Ectodermal cell (in vitro differentiated cells): ENCODE results near the gene PSG2. TPM values are rescaled to one million over a fixed set of nuclear protein-coding genes. Genes with fewer than 3 reads are reported as not detected.
"Not testable (repeated sequence)": the region's sequence is repeated elsewhere in the genome, so short reads cannot be mapped to it uniquely, and the experiment has no call there.

Experiments used
- H3K27ac ChIP-seq: 2 replicates; pipeline ENCODE4 v1.7.0; 2013; ENCODE audit warnings: mild to moderate bottlenecking, low read depth, low read length; ENCODE audit not compliant: insufficient read depth, poor library complexity, severe bottlenecking
- H3K27me3 ChIP-seq: 2 replicates; pipeline ENCODE4 v1.7.0; 2013; ENCODE audit warnings: mild to moderate bottlenecking, low read length; ENCODE audit not compliant: insufficient read depth, control insufficient read depth, poor library complexity, severe bottlenecking
- H3K36me3 ChIP-seq: one replicate; pipeline ENCODE4 v1.7.0; 2013; ENCODE audit warnings: low read length; ENCODE audit not compliant: control insufficient read depth, insufficient read depth
- H3K4me1 ChIP-seq: one replicate; pipeline ENCODE4 v1.7.0; 2013; ENCODE audit warnings: low read length; ENCODE audit not compliant: control insufficient read depth, insufficient read depth
- H3K4me3 ChIP-seq: 2 replicates; pipeline ENCODE4 v1.7.0; 2013; ENCODE audit warnings: low read depth, low read length, control low read depth; ENCODE audit not compliant: insufficient read depth
- H3K9me3 ChIP-seq: 2 replicates; pipeline ENCODE4 v1.7.0; 2013; ENCODE audit warnings: mild to moderate bottlenecking, low read length, moderate library complexity; ENCODE audit not compliant: control insufficient read depth
- WGBS, 2 experiments: methylation state at CpG; one replicate each; pipeline ENCODE4 v1.1.7; 2013; ENCODE audit warnings: missing lambda C conversion rate in 2 of 2; 5-methylcytosine and 5-hydroxymethylcytosine counted together
- polyA plus RNA-seq, 4 experiments: library from polyadenylated mRNA; stranded (reverse); fragments of 50-300 nt; gene quantifications; one replicate each; pipeline ENCODE4 v1.2.3, GENCODE V29; 2013

Gene PSG2
- polyA plus RNA-seq (2013, experiment 1 of 4): not detected
- not detected for polyA plus RNA-seq (2013, experiment 2 of 4)
- not detected for polyA plus RNA-seq (2013, experiment 3 of 4)
- not detected for polyA plus RNA-seq (2013, experiment 4 of 4)

DNA sequence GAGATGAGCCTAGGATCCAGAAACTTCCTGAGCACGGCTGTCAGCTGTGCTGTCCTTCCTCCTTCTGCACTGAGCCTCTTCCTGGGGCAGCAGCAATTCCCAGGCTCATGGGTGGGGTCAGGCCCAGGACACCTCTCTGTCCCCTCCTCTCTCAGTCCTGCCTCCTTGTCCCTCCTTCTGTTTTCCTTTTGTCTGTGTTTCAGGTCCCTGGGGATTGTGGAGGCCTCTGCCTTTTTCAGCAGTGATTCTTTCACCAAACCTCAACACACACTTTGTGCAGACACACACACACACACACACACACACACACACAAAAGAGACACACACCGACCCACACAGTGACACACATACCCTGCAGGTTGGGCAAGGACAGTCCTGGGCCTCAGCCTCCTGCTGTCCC is at the start of gene PSG2:
Gene PSG2 (minus strand): TSS at position 101 of the 400 bp plus-strand sequence. CDS start 132 bp downstream, outside the sequence.
- H3K4me3 ChIP-seq: not testable (repeated sequence)

DNA sequence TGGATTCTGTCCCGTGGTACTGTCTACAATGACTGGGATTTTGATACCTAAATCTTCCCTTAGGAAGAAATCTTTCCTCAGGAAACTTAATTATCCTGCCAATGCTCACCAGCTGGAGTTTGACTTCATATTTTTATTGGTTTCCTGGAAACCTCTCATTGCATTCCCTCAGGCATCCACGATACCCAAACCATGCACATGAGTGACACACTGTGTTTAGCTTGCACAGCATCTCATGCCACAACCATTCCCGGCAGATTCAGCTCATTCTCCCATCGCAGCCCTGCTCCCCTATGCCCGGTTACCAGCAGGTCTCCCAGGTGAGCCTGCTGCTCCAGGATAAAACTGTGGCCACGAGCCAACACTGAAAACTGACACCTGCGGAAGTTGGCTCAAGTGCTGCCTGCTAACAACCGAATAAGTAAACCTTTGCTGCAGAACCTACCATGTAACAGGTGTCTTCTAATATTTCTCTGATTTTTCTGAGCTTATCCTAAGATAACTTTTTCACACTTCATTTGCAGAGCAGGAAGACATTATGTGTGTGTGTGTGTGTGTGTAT is 48.9 kb upstream of the PSG2 start:
- H3K27ac ChIP-seq, H3K36me3 ChIP-seq, H3K4me1 ChIP-seq, H3K27me3 ChIP-seq, H3K4me3 ChIP-seq, H3K9me3 ChIP-seq: not testable (repeated sequence)
- 86 to 88% methylated on average over 8 of the region's 8 CpGs for WGBS, 2 experiments

More for the DNA sequence above, at the start of gene PSG2:
- H3K4me1 ChIP-seq, H3K36me3 ChIP-seq, H3K27me3 ChIP-seq, H3K27ac ChIP-seq, H3K9me3 ChIP-seq: not testable (repeated sequence)
- 81 to 93% methylated on average over 2 of the region's 2 CpGs for WGBS, 2 experiments

DNA sequence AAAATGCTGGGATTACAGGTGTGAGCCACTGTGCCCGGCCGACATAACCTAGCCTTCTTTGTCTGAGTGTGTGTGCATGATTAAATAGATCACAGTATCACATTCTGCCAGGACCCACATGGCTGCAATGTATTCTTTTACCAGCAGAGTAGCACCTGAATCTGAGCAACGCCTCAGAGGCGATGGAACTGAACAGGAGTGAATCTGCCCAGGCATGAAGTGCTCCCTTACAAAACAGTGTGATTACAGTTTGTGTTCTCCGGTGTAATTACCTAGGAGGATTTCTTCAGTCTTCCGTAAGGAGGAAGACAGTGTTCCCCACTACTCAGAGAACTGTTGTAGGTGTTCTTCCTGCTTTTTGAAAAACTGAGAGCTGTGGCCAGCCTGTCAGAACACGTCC is 46.7 kb upstream of the PSG2 start:
- H3K36me3 ChIP-seq, H3K4me3 ChIP-seq, H3K9me3 ChIP-seq, H3K27ac ChIP-seq, H3K27me3 ChIP-seq, H3K4me1 ChIP-seq: not testable (repeated sequence)
- WGBS, 2 experiments: 86 to 94% methylated on average over 7 of the region's 7 CpGs

DNA sequence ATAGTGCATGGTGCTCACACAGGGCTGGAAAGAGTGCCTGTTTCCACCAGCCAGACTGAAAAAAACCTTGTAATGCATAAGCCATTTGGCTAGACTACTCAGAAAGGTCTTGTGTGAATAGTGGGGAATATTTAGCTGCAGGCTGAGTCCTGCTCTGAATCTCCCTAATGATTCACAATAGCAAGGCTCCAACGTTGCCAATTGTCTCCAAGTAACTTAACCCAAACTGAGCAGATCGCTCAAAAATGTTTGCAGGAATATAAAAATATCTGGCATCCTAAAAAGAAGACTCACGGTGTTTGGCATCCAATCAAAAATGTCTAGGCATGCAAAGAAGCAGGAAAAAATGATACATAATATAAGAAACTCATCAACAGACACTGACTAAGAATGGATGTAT is 44.8 kb upstream of the PSG2 start:
- not testable (repeated sequence) for H3K36me3 ChIP-seq, H3K4me3 ChIP-seq, H3K27me3 ChIP-seq, H3K27ac ChIP-seq, H3K9me3 ChIP-seq, H3K4me1 ChIP-seq
- WGBS, 2 experiments: 73 to 85% methylated on average over 3 of the region's 3 CpGs

DNA sequence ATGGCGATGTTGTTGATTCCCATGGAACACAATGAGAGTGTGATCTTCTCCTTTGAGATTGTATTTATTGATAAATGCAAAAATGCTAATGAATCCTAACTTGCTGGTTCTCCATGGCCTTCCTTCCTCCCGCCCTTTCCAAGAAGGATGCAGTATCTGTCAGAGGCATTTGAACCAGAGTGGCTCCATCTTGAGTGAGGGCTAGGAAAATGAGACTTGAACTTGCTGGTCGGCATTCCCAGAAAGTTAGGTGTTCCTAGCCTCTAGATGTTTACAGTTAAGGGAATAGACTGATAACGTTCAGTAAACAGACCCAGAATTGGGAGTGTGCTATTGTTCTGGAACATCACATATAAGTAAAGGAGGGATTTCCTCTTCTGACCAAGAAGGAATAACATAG is 44.2 kb upstream of the PSG2 start:
- H3K4me3 ChIP-seq: no peak overlapping the region
- no peaks in the 10 kb centered on the region for H3K36me3 ChIP-seq
- H3K27me3 ChIP-seq: no peaks in the 10 kb centered on the region
- WGBS, 2 experiments: 88 to 91% methylated on average over 4 of the region's 4 CpGs
- no peaks in the 10 kb centered on the region for H3K4me1 ChIP-seq
- no peak overlapping the region for H3K27ac ChIP-seq
- no peaks in the 10 kb centered on the region for H3K9me3 ChIP-seq

DNA sequence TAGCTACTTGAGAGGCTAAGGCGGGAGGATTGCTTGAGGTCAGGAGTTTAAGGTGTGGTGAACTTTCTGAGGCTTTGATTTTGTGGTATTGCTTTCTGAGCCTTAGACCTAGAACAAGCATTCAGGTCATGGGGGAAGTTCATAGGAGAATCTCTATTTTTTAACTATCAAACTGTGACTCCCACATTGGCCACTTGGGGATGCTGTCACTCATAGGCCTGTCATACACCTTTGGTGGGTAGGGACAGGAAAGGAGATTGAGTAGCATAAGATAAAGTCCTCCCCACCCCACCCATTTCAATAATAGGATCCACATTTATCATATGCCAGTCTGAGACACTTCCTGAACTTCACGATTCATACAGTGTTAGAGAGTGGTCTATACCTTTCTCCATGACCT is 41.9 kb upstream of the PSG2 start:
- no peaks in the 10 kb centered on the region for H3K4me1 ChIP-seq
- no peak overlapping the region for H3K27ac ChIP-seq
- no peaks in the 10 kb centered on the region for H3K27me3 ChIP-seq
- no peaks in the 10 kb centered on the region for H3K36me3 ChIP-seq
- H3K4me3 ChIP-seq: no peak overlapping the region
- H3K9me3 ChIP-seq: no peaks in the 10 kb centered on the region
- 89 to 90% methylated on average over 2 of the region's 2 CpGs for WGBS, 2 experiments

DNA sequence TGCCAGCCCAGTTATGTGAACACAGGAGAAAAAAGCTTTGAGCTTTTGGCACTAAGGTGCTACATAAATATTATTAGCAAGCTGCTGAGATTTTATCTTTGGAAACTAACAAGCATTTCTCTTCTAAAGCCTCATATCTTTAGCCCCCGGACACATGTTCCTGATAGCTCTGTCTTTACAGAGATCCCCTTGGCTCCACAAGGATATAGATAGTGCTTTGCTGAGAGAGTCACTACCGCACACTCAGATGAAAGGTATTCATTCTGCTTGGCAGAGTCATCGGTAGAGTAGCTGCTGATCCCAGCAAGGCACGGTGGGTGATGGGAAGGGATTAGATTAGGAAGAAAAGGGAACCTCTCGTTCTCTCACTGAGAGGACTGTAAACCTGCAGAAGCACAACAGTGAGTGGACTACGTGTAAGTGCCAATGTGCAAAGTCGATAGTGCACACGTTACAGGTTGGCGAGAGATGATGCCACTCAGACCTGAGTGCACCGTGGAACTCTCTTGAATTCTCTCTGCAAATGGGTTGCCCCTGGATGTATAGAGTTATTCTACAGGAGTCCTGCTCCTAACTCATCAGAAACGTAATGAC is 38.0 kb upstream of the PSG2 start:
- not testable (repeated sequence) for H3K9me3 ChIP-seq, H3K27me3 ChIP-seq, H3K4me3 ChIP-seq, H3K4me1 ChIP-seq, H3K27ac ChIP-seq, H3K36me3 ChIP-seq
- WGBS, 2 experiments: 85 to 86% methylated on average over 11 of the region's 11 CpGs

DNA sequence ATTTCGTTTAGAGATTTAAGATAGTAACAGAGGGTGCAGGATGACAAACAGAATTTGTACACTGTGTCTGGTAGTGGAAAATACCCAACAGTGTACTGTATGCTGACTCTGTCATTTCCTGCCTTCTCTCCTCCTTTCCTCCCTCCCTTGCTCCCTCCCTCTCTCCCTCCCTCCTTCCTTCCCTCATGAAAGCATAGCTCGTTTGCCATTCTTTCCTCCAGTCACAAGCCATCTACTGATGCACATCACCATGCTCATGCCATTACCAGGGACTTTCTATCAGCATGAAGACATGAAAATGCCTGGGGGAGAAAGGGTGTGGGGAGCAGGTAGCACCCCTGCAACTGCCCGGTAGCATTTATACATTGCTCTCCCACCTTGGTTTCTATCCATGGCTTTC is 37.0 kb upstream of the PSG2 start:
- WGBS, 2 experiments: 81 to 91% methylated on average over 2 of the region's 3 CpGs
- H3K27ac ChIP-seq: not testable (repeated sequence)

DNA sequence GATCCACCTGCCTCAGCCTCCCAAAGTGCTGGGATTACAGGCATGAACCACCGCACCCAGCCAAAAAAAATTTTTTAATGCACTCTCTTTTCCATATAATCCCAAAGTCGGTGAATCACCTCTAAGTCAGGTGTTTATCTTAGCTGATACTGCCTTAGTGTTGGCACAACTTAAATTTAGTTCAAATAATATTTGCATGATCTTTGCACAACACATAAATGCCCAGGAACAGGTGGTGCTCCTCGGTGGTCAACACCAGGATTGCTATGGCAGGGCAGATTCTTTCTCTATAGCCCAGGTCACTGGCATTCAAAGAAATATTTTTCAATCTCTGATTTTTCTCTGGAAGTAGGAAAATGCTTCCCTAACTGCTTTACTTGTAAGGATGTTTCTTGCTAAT is 33.9 kb upstream of the PSG2 start:
- not testable (repeated sequence) for H3K4me1 ChIP-seq
- WGBS, 2 experiments: 89 to 90% methylated on average over 3 of the region's 3 CpGs

More for the DNA sequence above, 37.0 kb upstream of the PSG2 start:
- not testable (repeated sequence) for H3K4me1 ChIP-seq, H3K36me3 ChIP-seq, H3K9me3 ChIP-seq, H3K27me3 ChIP-seq, H3K4me3 ChIP-seq

DNA sequence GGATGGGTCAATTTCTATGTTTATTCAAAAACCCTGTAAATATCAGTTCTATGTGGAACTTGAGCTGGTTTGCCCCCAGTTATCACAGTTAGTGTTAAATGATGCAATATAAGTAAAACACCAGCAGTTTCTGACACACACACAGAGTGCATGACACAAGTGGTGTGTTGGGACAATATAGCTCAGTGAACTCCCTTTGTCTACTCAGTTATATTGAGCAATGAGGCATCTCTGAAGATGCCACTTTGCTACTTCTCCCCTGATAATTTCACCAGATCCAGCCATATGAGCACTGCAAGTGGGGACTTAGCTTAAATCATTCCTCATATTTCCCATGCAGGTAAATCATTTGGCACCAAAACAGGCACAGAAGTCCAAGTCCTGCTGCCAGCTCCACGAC is 33.0 kb upstream of the PSG2 start:
- 57 to 70% methylated on average over 1 of the region's 1 CpG for WGBS, 2 experiments
- H3K36me3 ChIP-seq, H3K4me3 ChIP-seq, H3K4me1 ChIP-seq, H3K27ac ChIP-seq, H3K9me3 ChIP-seq, H3K27me3 ChIP-seq: not testable (repeated sequence)

More for the DNA sequence above, 33.9 kb upstream of the PSG2 start:
- not testable (repeated sequence) for H3K36me3 ChIP-seq, H3K27ac ChIP-seq, H3K27me3 ChIP-seq, H3K9me3 ChIP-seq, H3K4me3 ChIP-seq

DNA sequence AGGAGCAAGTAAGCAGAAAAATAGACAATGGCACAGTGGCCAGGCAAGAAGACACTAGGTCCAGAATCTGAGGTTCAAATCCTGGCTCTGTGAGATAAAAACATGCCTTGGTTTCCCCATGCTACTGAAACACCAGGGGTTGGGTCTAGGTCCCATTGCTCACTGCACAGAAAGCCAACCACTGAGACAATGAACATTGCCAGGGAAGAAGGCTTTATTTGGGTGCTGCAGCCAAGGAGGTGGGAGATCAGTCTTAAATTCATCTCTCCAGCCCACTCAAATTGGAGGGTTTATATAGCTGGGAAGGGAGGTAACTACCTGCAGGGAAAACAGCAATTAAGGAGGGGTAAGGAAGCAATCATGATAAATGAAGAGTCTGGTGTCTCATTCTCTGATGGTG is 32.6 kb upstream of the PSG2 start:
- not testable (repeated sequence) for H3K9me3 ChIP-seq, H3K4me1 ChIP-seq, H3K36me3 ChIP-seq, H3K27ac ChIP-seq, H3K27me3 ChIP-seq, H3K4me3 ChIP-seq
